Right lobe of liver (tissue), 6 donors: ENCODE results near the gene LHB. TPM values are rescaled to one million over a fixed set of nuclear protein-coding genes. Genes with fewer than 3 reads are reported as not detected.

ENCODE experiments used
- ATAC-seq, 4 donors: fragments of 200-7000 bp; cut with Tn5 transposase; one replicate each; pipeline ENCODE4 v1.9.1; 2020; ENCODE audit warnings: mild to moderate bottlenecking in 4 of 4, moderate library complexity in 4 of 4
- DNase-seq, 3 donors: peaks; one replicate each; pipeline ENCODE4 v3.0.0-alpha.2; 2020
- H3K27ac ChIP-seq, 3 donors: fragments of 200-600 bp; one replicate each; pipeline ENCODE4 v1.8.0; 2022
- H3K27me3 ChIP-seq, 2 donors: fragments of 200-600 bp; one replicate each; pipeline ENCODE4 v1.8.0; 2022
- H3K36me3 ChIP-seq, 4 donors: fragments of 200-600 bp; sonication (generic) in 1 of 4; one replicate each; pipeline versions ENCODE4 v1.5.1 to v1.8.0; 2017 to 2022; ENCODE audit warnings: control low read depth in 1 of 4
- H3K4me1 ChIP-seq, 4 donors: fragments of 200-600 bp; sonication (generic) in 1 of 4; one replicate each; pipeline versions ENCODE4 v1.5.1 to v1.8.0; 2017 to 2022; ENCODE audit warnings: control low read depth in 1 of 4
- H3K4me3 ChIP-seq, 3 donors: fragments of 200-600 bp; one replicate each; pipeline ENCODE4 v1.8.0; 2022
- H3K9me3 ChIP-seq, 4 donors: fragments of 200-600 bp; sonication (generic) in 1 of 4; one replicate each; pipeline versions ENCODE4 v1.5.1 to v1.8.0; 2017 to 2022; ENCODE audit warnings: control low read depth in 1 of 4
- CTCF ChIP-seq, 4 donors: fragments of 200-600 bp in 3 of 4; fragments of 450-650 bp in 1 of 4; IDR thresholded peaks; one replicate each; pipeline versions ENCODE4 v1.5.1 to v1.8.0; 2016 to 2022; ENCODE audit warnings: antibody characterized with exemption in 4 of 4, mild to moderate bottlenecking in 2 of 4
- POLR2A ChIP-seq: fragments of 450-650 bp; IDR thresholded peaks from one replicate; pipeline ENCODE4 v1.6.1; 2017; ENCODE audit warnings: antibody characterized with exemption, mild to moderate bottlenecking
- WGBS: methylation state at CpG from one replicate; pipeline ENCODE4 v1.1.6; 2018; ENCODE audit warnings: low coverage, low lambda C conversion rate; ENCODE audit not compliant: insufficient coverage; ENCODE audit errors: missing lambda C conversion rate; 5-methylcytosine and 5-hydroxymethylcytosine counted together
- intact Hi-C, 2 donors: fragments of 100-400 bp; cut with DNase I; formaldehyde crosslinking; loops; one replicate each; pipeline versions ENCODE4 v1.11.2 to v1.14.1; 2022
- total RNA-seq, 6 experiments: library from RNA; depleted of rRNA in 2 of 6; stranded (reverse); fragments of >200 nt in 2 of 6; fragmentation: NEBNext Ultra II Directional in 3 of 6; extraction: Animal tissue kit (Norgen Biotek cat#: 25700) in 3 of 6; gene quantifications; one replicate each; pipeline versions ENCODE4 v1.1.0 to v1.2.4, GENCODE V29; 2016 to 2023
- donor health status: DM: no; HTN: yes; CAD: no.
- donor health status: DM: no; HTN: no; CAD: no.
- donor health status: DM: no; HTN: no; CAD: no.
- donor health status: DM: no; HTN: yes; CAD: no.
- donor health status: DM: no; HTN: yes; CAD: no.

Gene LHB
- total RNA-seq, 6 experiments from 2014 or later: not detected

GRCh38 chr19:48991011-48991609 is 25.8 kb downstream of the LHB start:
- Histone ChIP-seq H3K4me1 (peaks cover 0 to 18% (median 11%) of the 10 kb centered on the region in 4 donors), H3K27me3 (no peaks in the 10 kb centered on the region), H3K36me3 (peaks cover 0 to 14% (median 0%) of the 10 kb centered on the region in 4 donors), H3K27ac (no peak overlapping the region), H3K4me3 (no peak overlapping the region), H3K9me3 (no peaks in the 10 kb centered on the region)
- WGBS: 89% methylated on average over 4 of the region's 22 CpGs
- TF ChIP-seq POLR2A (no peak), CTCF (IDR thresholded peaks at IDR 0.05) (no peak)
- no peak for ATAC-seq
- DNase-seq: no peak
- intact Hi-C loops: no loop called here

- Histone ChIP-seq H3K9me3 (no peaks in the 10 kb centered on the region), H3K4me1 (peaks cover 0 to 18% (median 11%) of the 10 kb centered on the region in 4 donors), H3K27ac (no peak overlapping the region), H3K4me3 (no peak overlapping the region), H3K36me3 (peaks cover 0 to 21% (median 0%) of the 10 kb centered on the region in 4 donors), H3K27me3 (no peaks in the 10 kb centered on the region)
- DNase-seq: no peak
- no peak for TF ChIP-seq CTCF (IDR thresholded peaks at IDR 0.05)
- TF ChIP-seq POLR2A: no peak
- 73% methylated on average over 4 of the region's 4 CpGs for WGBS
- no peak for ATAC-seq
- intact Hi-C loops: no loop called here
Measured at GRCh38 chr19:48990400-48990799, 26.5 kb downstream of the LHB start.

- no peak overlapping the region for H3K27ac ChIP-seq
- DNase-seq (no peak), ATAC-seq (no peak)
- no peak for TF ChIP-seq CTCF (IDR thresholded peaks at IDR 0.05)
- TF ChIP-seq POLR2A: no peak
- H3K36me3 ChIP-seq: peaks cover 0 to 27% (median 2%) of the 10 kb centered on the region in 4 donors
- H3K9me3 ChIP-seq: no peaks in the 10 kb centered on the region
- 93% methylated on average over 10 of the region's 17 CpGs for WGBS
- no peaks in the 10 kb centered on the region for H3K27me3 ChIP-seq
- H3K4me1 ChIP-seq: peaks cover 0 to 18% (median 10%) of the 10 kb centered on the region in 4 donors
- intact Hi-C loops: no loop called here
- H3K4me3 ChIP-seq: no peak overlapping the region
Measured at GRCh38 chr19:48989701-48990291, 27.1 kb downstream of the LHB start.

- DNase-seq (no peak), ATAC-seq (no peak)
- Histone ChIP-seq H3K9me3 (no peaks in the 10 kb centered on the region), H3K27me3 (no peaks in the 10 kb centered on the region), H3K4me1 (peaks cover 0 to 11% (median 5%) of the 10 kb centered on the region in 4 donors), H3K4me3 (no peak overlapping the region), H3K36me3 (peaks cover 0 to 36% (median 5%) of the 10 kb centered on the region in 4 donors), H3K27ac (no peak overlapping the region)
- 92% methylated on average over 9 of the region's 9 CpGs for WGBS
- intact Hi-C loops: no loop called here
- TF ChIP-seq CTCF (IDR thresholded peaks at IDR 0.05): no peak
- no peak for TF ChIP-seq POLR2A
Measured at GRCh38 chr19:48988860-48989259, 28.0 kb downstream of the LHB start.
